Measurements from ENCODE around the gene RASGRP3.
"Not testable (repeated sequence)": the region's sequence is repeated elsewhere in the genome, so short reads cannot be mapped to it uniquely, and the experiment has no call there.

Gene RASGRP3

GRCh38 chr2:33458248-33458819 is 18.1 kb upstream of the RASGRP3 start:
- DNase-seq: no peak

DNA sequence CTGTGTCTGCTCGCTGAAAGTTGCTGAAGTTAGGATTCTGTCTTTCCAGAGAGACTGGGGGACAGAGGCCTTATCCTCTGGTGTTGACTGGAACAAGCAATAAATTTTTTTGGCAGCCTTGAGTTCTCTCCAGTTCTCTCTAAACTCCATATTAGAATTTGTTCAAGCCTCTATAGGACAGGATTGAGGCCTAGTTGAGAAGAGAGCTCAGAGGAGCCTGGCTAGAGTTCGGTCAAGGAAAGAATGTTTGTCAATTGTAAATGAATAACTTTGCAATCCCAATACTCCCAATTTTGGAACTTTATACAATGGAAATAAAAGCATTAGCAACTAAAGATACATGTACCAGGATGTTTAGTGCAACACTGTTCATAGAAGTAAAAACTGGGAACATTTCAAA is 16.7 kb upstream of the RASGRP3 start:
- DNase-seq: no peak

GRCh38 chr2:33462512-33462911 is 13.9 kb upstream of the RASGRP3 start:
- not testable (repeated sequence) for DNase-seq

- no peak for DNase-seq
Measured at GRCh38 chr2:33467413-33467812, 9.0 kb upstream of the RASGRP3 start.

GRCh38 chr2:33469238-33469637 is 7.2 kb upstream of the RASGRP3 start:
- DNase-seq: no peak

DNA sequence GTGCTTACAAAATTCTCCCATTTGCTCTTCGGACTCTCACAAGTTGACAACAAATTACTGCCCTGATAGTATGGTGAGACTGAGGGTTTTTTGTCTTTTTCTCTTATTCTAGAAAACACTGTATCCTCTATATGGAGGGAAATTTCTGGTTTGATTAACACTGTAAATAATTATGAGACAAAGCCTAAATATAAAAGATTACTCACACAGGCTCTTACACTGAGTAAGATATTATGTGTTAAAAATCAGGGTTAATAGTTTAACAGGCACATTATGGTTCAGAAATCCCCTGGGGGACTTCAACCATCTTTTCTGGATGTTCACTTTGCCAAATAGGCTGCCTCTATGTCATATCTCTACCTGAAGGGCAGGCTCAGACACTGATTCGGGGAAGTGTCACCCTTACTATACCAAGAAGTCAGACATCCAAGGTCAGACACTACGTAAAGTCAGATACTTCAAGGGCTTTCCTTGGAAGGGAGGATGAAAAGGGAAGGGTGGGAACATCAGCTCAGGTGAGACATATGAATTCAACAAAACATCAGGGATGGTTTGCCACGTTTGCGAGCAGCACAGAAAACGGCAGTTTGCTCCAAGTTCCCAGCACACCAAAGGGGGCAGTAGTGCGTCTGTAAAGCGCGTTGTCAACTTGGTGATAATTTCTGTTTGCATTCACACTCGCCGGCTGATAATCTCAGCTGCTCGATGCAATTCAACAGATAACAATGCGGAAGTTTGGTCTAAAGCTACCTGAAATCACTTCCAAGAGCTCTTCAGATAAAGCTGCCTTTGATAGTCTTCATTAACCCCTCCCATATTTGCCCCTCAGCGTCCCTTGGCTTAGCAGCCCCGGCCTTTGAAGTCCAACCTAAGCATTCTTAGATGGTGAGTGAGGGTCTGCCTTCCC is 972 bp upstream of the RASGRP3 start:
- no peak for DNase-seq

DNA sequence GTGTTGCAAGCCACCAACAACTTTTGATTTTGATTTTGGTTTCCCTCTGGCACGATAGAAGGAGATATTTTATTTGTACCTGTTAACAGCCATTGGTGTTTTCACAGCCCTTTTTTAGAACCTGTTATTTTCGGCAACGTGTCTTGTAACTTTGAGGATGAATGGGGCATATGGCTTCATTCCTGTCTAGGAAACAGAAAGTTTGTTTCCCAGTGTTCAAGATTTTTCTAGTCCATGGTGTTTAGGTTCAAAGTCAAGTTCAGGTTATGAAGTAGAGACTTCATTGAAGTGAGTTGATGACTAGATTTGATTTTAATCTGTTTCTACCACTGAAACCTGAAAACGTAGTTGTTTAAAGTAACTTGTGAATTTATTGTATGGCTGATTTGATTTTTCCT is 343 bp downstream of the RASGRP3 start:
- no peak for DNase-seq

DNA sequence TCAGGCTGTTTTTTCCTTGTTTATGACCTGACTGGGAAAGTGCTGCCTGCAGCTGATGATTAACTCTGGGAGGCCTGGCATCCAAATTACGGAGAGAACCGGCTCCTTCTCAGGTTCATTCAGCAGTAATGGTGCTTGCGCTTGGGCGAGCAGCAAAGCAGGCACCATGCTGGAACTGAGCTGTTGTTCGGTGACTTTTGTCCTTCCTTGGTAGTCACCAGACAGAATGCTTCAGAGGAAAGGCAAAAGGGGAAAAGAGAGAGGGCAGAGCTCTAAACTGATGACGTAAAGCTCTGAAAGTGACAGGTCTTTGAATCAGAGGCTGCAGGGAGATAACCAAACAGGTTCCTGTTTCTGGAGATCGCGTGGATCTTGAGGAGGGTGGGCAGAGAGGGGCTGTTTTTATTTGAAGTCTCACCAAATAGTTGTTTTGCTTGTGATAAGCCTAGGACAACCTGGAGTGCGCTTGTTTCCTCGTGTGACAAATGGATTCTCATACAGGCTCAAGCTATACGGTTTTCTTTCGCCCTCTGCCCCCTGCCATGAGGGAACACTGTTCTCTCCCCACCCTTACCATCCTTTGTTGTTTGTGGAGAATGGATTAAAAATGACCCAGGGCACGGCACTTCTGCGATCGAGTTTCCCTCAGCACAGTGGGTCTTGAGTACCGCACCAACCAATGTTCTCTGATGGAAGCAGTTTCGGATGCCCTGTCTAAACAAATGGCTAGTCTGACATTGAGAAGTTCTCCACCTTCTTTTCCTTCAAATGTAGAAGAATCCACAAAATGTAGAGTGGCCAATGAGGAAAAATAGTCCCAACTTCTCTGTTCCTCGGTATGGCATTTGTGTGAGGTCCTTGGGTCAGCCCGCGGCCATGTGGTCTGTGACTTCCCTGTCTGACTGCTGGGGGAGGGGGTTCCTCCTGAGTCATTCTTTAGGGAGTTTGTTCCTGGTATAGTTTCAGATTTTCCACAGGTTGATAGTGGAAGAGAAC is 1.3 kb downstream of the RASGRP3 start:
- DNase-seq: no peak

DNA sequence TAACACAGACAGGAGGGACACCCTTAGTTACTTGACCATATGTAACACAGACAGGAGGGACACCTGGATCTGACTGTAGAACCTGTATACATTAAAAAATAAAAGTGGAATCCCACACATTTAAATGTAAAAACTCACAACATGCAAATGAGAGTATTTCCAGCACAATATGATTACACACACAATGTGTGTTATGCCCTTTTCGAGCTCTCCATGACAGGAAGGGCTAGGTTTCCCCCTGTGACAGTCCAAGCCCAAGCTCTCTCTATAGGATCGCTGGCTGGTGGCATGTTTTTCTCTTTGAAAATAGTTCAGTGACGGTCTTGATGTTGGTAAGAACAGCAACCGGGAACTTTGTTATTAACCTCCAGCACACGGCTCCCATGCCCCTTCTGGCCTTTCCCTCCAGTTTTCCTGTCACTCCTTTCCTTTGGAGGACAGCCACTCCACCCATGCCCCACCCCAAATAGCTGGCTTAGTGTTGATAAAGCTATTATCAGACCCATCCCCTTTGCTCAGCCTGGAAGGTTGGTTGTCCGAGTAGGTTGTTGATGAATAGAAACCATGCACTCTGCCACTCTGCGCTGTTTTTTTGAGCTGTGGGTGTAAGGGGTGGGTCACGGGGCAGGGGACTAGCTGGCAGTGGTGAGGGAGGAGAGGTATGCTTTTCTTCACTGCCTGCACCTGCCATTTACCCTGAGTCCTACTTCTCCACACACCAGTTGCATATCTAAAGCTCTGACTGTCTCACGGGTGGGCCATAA is 2.7 kb downstream of the RASGRP3 start:
- no peak for DNase-seq

DNA sequence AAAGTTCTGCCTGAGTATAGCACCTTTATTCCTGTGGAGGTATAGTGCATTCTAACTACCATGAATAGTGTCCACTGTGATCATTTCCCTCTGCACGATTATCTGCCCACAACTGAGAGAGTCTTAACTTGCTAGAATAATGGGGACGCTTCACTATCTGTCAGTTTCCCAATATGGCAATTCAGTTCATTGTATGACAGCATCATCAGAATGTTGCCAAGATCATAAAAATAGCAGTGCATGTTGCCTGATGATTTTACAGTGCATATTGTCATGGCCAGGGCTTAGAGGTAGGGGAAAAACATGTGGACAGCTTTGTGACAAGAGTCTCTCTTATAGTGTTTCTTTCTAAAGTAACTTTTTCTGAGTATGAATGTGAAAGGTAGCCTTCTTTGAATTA is 6.1 kb downstream of the RASGRP3 start:
- DNase-seq: no peak

DNA sequence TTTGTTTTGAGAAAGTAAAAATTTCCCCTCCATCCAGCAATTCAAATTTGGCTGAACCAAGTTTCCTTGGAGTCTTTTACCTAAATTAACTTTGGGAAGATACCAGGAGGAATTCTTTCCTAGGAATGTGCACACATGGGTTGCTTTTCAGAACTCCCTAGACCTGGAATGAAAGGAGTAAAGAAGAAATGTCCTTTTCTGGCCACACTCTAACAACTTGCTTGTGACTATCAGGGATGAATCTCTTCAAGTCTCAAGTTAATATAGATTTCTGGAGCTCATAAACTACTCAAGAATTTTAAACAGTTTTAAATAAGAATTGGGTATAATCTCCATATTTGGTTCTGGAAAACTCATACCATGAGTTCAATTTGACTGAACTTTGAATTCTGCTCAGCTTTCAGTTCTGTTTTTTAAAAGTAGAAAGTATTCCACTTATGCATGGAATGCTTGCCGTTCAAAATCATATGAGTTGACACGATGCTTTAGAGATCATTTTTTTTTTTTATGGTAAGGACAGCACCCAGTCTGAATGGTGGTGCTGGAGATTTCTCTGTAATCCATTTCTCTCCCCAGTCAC is 7.7 kb downstream of the RASGRP3 start:
- no peak for DNase-seq

- DNase-seq: no peak
Measured at GRCh38 chr2:33485051-33485450, 8.6 kb downstream of the RASGRP3 start.

- DNase-seq: no peak
Measured at GRCh38 chr2:33486544-33486943, 10.1 kb downstream of the RASGRP3 start.

DNA sequence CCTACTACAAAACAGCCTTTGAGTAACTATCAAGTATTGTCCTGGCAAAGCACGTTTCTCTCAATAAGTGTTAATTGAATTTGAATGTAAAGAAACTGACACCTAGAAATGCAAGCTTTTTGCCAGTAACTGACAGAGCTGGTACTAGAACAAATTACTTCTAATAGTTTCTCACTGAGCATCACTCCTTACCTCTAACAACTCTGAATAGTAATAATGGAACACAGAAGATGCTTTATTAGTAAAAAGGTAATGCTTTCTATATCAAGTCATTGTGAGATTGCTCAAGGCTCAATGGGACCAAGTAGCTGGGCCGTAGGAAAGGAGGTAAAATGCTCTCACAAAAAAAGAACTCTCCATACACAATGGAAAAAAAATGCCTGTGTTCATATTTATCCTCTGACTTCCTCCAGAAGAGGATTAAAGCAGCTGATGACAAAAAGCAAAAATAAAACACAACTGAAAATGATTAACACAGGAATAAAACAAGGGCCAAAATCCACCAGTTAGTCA is 11.8 kb downstream of the RASGRP3 start:
- DNase-seq: no peak

GRCh38 chr2:33488715-33489540 is 12.5 kb downstream of the RASGRP3 start:
- DNase-seq: no peak

- no peak for DNase-seq
Measured at GRCh38 chr2:33489835-33490431, 13.5 kb downstream of the RASGRP3 start.

DNA sequence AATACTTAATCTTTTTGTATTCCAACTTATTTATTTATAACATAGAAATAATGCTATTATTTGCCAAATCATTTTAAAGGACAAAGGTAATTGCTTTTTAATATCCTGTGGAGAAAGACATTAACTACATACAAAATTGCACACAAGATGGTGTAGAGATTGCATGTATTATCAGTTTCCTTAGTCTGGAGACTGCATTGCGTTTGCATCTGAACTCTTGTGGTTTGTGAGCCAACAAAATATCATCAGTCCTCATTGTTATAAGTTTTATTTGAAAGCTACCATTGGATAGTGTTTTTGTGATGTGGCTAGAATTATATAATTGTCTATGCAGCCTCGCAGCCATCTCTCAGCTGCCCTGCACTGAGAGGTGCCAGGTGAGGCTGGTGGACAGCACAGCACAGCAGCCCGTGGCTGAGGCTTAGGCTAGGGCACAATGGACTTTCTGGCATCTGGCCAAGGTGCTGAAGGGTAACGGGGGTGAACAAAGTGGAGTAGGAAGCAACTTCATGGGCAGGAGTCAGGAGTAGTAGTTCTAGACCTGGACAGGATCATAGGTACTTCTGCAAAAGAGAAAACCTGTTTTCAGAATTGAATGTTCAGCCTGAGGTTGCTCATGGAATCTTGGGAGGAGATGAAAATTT is 15.1 kb downstream of the RASGRP3 start:
- DNase-seq: no peak

GRCh38 chr2:33492399-33493134 is 16.1 kb downstream of the RASGRP3 start:
- no peak for DNase-seq

- no peak for DNase-seq
Measured at GRCh38 chr2:33494155-33494779, 17.8 kb downstream of the RASGRP3 start.
